GM12875 (cell line): ENCODE results near the gene PPP1R13B.

Source experiments
- H3K4me3 ChIP-seq: one replicate; pipeline ENCODE4 v1.5.1; 2011; ENCODE audit warnings: low read depth, low read length, control low read depth
- CTCF ChIP-seq: IDR thresholded peaks from 2 replicates; pipeline ENCODE4 v1.5.1; 2011; ENCODE audit warnings: low read depth, mild to moderate bottlenecking, control low read depth, inconsistent platforms, low read length, moderate library complexity, borderline replicate concordance; ENCODE audit not compliant: insufficient read depth

The PPP1R13B gene

DNA sequence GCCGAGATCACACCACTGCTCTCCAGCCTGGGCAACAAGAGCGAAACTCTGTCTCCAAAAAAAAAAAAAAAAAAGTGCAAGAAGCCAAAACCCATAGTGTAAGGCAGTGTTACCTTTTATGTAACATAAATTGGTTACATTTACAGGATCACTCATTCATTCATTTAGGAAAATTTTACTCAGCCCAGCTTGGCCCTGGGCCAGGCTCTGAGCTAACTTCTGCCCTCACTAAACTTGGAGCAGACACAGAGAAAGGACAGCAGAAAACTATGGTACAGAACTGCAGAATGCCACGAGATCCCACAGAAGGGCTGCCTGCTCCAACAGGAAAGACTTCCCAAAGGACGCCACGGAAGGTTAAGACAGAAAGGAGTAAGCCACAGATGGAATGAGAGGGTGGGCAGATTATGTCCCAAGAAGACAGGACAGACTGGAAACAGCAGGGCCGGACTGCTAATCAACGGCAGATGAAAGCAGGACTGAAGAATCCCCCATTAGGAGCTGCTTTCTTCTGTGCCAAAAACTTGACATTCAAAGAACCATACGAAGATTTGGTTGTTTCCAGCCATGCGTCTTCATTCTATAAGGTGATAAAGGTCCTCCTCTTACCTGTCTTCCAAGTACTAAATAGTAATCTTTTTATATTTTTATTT is 18.9 kb downstream of the PPP1R13B start:
- H3K4me3 ChIP-seq, result no peak overlapping the region
- no peak for TF ChIP-seq CTCF

DNA sequence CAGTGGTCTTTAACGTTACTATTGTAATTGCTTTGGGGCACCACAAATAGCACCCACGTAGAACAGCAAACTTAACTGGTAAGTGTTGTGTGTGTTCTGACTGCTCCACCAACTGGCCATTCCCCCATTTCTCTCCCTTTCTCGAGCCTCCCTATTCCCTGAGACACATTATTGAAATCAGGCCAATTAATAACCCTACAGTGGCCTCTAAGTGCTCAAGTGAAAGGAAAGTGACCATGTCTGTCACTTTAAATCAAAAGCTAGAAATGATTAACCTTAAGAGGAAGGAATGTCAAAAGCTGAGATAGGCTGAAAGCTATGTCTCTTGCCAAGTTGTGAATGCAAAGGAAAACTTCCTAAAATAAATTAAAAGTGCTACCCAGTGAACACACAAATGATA is 22.3 kb downstream of the PPP1R13B start:
- no peak for TF ChIP-seq CTCF

DNA sequence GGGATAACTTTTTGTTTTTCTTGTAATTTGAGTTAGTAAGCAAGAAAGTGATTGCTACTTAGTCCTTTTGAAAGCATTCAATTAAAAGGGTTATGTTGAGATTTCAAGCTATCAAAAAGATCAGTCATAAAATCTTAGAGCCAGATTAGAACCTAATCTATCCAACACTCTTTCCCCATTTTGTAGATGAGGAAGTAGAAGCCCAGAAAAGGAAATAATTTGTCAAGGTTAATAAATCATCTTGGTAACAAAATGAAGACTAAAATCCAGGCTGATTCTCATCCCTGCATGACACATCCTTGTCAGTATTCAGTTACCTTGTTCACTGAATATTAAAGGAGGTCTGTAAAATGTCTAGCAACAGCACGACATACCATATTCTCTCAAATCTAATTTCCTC is 26.5 kb downstream of the PPP1R13B start:
- TF ChIP-seq CTCF, result no peak
- no peak overlapping the region for H3K4me3 ChIP-seq

More for the DNA sequence above, 22.3 kb downstream of the PPP1R13B start:
- H3K4me3 ChIP-seq, result no peak overlapping the region

DNA sequence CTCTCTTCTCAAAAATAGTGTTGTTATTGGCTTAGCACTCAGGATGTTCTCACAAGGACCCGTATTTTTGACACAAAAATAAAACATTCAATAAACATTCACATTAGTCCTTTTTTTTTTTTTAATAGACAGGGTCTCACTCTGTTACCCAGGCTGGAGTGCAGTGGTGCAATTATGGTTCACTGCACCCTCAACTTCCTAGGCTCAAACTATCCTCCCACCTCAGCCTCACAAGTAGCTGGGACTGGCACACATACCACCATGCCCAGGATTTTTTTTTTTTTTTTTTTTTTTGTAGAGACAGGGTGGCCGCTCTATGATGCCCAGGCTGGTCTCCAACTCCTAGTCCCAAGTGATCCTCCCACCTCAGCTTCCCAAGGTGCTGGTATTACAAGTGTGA is 27.0 kb downstream of the PPP1R13B start:
- TF ChIP-seq CTCF, result no peak
- no peak overlapping the region for H3K4me3 ChIP-seq

DNA sequence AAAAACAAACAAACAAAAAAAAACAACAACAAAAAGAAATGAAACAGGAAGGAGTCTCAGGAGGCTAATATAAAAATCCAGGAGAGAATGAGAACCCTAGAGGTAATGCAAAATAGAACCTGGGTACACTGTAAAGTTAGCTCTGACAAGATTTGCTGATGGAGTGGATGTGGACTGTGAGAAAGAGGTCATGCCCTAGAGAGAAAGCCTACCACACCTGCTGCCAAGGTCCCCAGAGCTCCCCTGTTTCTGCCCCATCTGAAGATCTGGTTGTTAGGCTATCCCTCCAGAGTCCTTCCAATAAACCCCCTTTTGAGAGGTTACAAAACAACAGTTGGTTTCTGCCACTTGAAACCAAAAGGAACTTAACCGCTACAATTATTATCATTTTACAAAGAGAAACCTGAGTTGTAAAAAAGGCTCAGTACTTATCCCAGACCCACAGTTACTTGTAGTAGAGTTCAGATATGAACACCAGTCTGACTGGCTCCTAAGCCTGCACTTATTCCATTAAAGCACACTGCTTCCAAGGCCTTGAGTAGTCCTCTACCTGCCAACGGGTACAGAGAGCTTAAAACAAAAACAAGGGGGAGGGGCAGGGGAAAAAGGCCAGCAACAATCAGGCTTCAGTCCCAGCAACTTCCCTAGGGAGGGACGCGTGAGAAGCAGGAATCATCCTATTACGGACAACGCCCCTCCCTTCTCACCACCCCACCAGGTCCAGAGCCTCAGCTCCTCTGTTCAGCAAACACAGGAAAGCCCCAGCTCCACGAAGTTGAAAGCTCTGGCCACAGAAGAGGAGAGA is 27.7 kb downstream of the PPP1R13B start:
- no peak for TF ChIP-seq CTCF
- H3K4me3 ChIP-seq, result no peak overlapping the region

DNA sequence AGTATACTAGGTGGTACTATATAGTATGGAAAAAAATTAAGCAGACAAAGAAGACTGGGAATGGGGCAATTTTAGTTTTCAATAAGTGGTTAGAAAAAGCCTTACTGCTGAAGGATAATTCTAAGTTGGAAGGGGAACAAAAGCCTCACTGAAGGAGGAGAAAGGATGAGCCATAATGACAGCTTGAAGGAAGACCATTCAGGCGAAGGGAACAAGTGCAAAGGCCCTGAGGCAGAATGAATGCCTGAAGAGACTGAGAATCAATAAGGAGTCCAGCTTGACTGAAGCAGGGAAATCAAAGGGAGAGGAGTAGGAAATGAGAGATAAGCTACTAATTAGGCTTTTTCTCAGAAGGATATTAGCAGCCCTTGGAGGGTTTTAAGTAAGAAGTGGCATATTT is 28.5 kb downstream of the PPP1R13B start:
- H3K4me3 ChIP-seq, result no peak overlapping the region
- TF ChIP-seq CTCF, result no peak

DNA sequence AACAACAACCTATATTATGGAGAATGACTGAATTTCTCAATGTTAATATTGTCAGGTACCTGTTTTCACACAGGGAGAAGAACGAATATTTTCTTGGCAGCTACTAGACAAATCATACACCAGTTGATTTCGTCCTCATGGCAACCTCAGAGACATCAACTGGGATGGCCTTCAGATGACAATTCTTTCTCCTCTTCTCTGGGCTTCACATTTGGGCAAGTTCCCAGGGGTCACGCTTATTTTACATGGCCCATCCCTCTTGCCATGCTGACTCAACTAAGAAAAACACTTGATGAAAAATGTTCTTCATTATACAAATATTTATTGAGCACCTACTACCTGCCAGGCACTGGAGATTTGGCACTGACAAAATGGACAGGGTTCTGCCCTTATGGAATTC is 29.0 kb downstream of the PPP1R13B start:
- no peak for TF ChIP-seq CTCF
- H3K4me3 ChIP-seq, result no peak overlapping the region
